Prostate gland (tissue), 2 donors: ENCODE results near the gene PLRG1.

Source experiments
- POLR2A ChIP-seq: fragments of 450-650 bp; IDR thresholded peaks from one replicate; pipeline ENCODE4 v1.6.1; 2016; ENCODE audit warnings: antibody characterized with exemption, mild to moderate bottlenecking
- TF ChIP-seq, protein P1 (sequence below), 4 experiments: fragments of 200-600 bp in 2 of 4; fragments of 450-650 bp in 2 of 4; sonication (generic) in 2 of 4; IDR thresholded peaks; 1 replicate in 3 of 4; 2 replicates in 1 of 4; pipeline ENCODE4 v1.5.1; 2016 to 2019; ENCODE audit warnings: antibody characterized with exemption in 4 of 4, mild to moderate bottlenecking in 2 of 4, moderate library complexity in 2 of 4

DNA sequence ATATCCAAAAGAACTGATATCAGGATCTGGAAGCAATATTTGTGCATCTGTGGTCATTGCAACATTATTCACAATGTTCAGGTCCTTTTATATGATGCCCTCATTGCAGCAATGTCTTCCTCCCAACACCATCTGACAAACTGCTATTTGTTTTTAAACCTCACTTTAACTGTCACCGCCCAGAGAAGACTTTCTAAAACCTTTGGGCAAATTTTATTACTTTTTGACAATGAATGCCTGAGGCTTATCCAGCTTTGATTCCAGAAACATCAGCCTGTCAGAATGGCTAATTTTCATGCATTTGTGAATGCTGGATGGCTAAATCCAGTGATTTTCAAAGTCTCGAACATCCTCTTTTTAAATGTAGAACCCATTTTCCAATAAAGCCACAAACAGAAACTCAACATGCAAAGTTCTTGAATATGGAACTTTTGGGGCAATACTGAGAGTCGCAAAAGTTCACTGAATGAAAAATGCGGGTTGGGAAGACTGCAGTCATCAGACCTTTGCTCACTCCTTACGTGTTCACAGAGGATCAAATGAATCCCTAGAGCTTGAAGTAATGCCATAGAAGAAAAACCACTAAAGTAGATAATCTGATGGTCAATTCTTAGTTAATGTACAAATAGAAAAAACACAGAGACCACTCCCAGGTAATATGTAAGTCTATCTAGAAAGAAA lies 23.1 kb upstream of the PLRG1 start:
- TF ChIP-seq, protein P1, sequence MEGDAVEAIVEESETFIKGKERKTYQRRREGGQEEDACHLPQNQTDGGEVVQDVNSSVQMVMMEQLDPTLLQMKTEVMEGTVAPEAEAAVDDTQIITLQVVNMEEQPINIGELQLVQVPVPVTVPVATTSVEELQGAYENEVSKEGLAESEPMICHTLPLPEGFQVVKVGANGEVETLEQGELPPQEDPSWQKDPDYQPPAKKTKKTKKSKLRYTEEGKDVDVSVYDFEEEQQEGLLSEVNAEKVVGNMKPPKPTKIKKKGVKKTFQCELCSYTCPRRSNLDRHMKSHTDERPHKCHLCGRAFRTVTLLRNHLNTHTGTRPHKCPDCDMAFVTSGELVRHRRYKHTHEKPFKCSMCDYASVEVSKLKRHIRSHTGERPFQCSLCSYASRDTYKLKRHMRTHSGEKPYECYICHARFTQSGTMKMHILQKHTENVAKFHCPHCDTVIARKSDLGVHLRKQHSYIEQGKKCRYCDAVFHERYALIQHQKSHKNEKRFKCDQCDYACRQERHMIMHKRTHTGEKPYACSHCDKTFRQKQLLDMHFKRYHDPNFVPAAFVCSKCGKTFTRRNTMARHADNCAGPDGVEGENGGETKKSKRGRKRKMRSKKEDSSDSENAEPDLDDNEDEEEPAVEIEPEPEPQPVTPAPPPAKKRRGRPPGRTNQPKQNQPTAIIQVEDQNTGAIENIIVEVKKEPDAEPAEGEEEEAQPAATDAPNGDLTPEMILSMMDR (IDR thresholded peaks at IDR 0.05) = no peak
- TF ChIP-seq POLR2A = no peak
